ENCODE measurements around the gene LSM3. TPM values are rescaled to one million over a fixed set of nuclear protein-coding genes. Genes with fewer than 3 reads are reported as not detected.

The LSM3 gene
- total and polyA plus RNA-seq, 9 of the 15 experiments (the other 6 are each of a cell fraction or from before 2014, with no cell fraction given), result 33.8 to 203 (median 61.2) TPM

DNA sequence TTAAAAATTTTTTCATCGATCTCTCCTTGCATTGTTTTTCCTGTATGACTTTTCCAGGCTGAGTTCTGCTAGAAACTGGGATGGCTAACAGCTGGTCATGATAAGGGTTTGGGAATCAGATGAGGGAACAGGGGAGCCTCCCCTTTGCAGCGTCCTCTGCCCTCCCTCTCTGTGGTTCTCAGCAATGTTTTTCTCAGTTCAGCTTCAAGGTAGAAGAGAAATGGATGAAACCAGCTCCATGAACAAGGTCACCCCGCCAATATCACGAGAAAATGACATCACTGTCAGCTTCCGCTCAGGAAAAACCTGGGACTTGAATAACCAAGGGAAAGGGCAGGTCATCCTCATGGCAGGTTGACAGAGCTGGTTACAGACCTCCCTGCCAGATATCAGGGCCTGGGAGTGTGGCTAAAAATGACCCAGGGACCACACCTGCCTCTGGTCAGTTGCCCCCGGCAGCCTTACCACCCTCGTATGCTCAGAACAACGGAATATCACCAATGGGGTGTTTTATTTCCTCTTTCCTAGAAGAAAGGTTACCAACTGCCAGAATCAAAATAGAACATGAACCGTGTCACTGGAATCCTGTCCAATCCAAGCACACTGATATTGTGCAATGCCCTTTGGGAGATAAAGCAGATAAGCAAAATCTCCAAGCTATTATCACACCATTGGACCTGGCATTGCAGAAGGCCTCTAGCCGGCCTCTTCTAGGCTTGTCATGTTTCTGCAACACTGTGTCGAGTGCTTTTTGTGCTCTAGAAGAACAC, 26.1 kb downstream of the LSM3 start (continued):
- TF ChIP-seq TGIF2 (CRISPR knock-in tag; IDR thresholded peaks at IDR 0.05), result no peak
- no peak for TF ChIP-seq FOXJ3 (CRISPR knock-in tag; IDR thresholded peaks at IDR 0.05)
- TF ChIP-seq ZNF41 (CRISPR knock-in tag; conservative IDR thresholded peaks at IDR 0.05), result 0 out of 2 replicates have a peak, but pooled peaks have one; percentile 24
- TF ChIP-seq IRF2 (CRISPR knock-in tag; IDR thresholded peaks at IDR 0.05), result no peak
- no peak for TF ChIP-seq HNRNPH1 (optimal IDR thresholded peaks at IDR 0.05; ENCODE audit: low read depth, low read length)
- TF ChIP-seq TAF15 (IDR thresholded peaks at IDR 0.05; ENCODE audit: low read depth, low read length), result no peak
- TF ChIP-seq TOE1 (IDR thresholded peaks at IDR 0.05; ENCODE audit: borderline replicate concordance), result peak; percentile 76; the same call in 1 of the 2 replicates
- no peak for TF ChIP-seq TOE1 (CRISPR knock-in tag; IDR thresholded peaks at IDR 0.05; ENCODE audit: borderline replicate concordance, low read depth)
- 0 out of 2 replicates have a peak, but pooled peaks have one; percentile 24 for TF ChIP-seq PTTG1 (tag; IDR thresholded peaks at IDR 0.05; ENCODE audit: low read depth)
- TF ChIP-seq ZSCAN32 (CRISPR knock-in tag; IDR thresholded peaks at IDR 0.05), result no peak
- TF ChIP-seq CHD7 (IDR thresholded peaks at IDR 0.05; ENCODE audit: low read depth, low read length), result no peak
- peak in 1 of 2 experiments; percentile 24; a peak in 1 of 4 replicates for TF ChIP-seq UBTF (IDR thresholded peaks at IDR 0.05; ENCODE audit: borderline replicate concordance in 1 of 2, low read depth in 2 of 2, low read length in 2 of 2)
- TF ChIP-seq TAF1 (IDR thresholded peaks at IDR 0.05; ENCODE audit: control insufficient read depth, extremely low read depth, insufficient read depth, low read length, severe bottlenecking), result no peak

All from K562 (cell line).